OCI-LY7 (cell line): Measurements from ENCODE around the gene NFKB2.

Experiments
- EZH2phosphoT487 ChIP-seq: fragments of 200-600 bp; sonication (generic); IDR thresholded peaks from 2 replicates; pipeline ENCODE4 v1.6.1; 2018; ENCODE audit warnings: low read depth, borderline replicate concordance, mild to moderate bottlenecking, mixed run types, antibody characterized with exemption, low read length, moderate library complexity, mixed read lengths
- TF ChIP-seq, protein P1 (sequence below): fragments of 200-600 bp; sonication (generic); conservative IDR thresholded peaks from 2 replicates; pipeline ENCODE4 v1.5.1; 2014; ENCODE audit warnings: mild to moderate bottlenecking, antibody characterized with exemption, low read length, moderate library complexity, mixed read lengths

DNA sequence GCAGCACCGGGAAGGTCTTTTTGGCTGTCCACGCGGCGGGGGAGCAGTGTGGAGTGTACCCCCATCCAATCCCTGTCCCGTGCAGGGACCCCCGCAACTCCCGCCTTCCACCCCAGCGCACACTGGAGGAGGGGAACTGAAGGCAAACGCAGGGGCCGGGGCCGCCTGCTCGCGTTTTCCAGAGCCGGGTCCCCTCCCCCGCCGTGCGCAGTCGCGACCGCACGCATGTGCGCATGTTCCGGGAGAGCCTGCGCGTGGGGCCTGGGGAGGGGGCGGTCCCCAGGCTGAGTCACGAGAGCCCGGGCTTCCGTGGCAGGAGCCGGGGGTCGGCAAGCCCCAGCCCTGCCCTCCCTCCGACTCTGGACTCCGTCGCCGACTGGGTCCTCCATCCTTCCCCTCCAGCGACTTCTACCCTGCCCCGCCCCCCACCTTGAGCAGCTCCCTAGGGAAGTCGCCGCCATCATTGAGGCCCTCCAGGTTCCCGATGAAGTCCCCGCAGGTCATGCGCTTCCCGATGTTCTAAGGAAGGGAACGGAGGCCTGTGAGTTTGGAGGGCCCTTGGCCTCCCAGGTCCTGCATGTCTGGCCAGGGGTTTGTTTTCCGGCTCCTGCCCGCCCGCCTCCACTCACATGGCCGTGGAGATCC is 15.0 kb downstream of the NFKB2 start:
- TF ChIP-seq, protein P1, sequence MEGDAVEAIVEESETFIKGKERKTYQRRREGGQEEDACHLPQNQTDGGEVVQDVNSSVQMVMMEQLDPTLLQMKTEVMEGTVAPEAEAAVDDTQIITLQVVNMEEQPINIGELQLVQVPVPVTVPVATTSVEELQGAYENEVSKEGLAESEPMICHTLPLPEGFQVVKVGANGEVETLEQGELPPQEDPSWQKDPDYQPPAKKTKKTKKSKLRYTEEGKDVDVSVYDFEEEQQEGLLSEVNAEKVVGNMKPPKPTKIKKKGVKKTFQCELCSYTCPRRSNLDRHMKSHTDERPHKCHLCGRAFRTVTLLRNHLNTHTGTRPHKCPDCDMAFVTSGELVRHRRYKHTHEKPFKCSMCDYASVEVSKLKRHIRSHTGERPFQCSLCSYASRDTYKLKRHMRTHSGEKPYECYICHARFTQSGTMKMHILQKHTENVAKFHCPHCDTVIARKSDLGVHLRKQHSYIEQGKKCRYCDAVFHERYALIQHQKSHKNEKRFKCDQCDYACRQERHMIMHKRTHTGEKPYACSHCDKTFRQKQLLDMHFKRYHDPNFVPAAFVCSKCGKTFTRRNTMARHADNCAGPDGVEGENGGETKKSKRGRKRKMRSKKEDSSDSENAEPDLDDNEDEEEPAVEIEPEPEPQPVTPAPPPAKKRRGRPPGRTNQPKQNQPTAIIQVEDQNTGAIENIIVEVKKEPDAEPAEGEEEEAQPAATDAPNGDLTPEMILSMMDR: no peak
- TF ChIP-seq EZH2phosphoT487: no peak
